Activated CD8-positive, alpha-beta memory T cell treated with anti-CD3 and anti-CD28 coated beads for 4 hours (primary cell): Measurements from ENCODE around the gene LEF1.

Experiments used
- DNase-seq, 2 donors: peaks; one replicate each; pipeline ENCODE4 v3.0.0-alpha.2; 2020; ENCODE audit warnings: low read depth in 2 of 2

Gene LEF1

GRCh38 chr4:108113229-108113628 lies 55.5 kb downstream of the LEF1 start:
- DNase-seq: peak in 1 of 2 donors; percentile 20

DNA sequence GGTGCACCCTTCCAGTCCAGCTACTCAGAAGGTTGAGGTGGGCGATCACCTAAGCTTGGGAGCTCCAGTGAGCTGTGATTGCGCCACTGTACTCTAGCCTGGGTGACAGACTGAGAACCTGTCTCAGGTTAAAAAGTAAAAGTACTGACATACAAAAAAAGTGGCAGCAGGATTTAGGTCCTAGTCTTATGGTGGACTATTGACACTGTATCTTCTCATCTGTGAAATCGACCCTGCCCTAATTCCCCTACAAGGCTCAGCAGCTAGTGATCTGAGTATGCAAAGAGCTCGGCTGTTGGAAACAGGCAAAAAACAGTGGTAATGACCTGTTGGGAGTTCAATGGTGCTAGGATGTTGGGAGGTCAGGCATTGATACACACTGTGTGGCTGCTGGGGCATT lies 57.0 kb downstream of the LEF1 start:
- DNase-seq: no peak

DNA sequence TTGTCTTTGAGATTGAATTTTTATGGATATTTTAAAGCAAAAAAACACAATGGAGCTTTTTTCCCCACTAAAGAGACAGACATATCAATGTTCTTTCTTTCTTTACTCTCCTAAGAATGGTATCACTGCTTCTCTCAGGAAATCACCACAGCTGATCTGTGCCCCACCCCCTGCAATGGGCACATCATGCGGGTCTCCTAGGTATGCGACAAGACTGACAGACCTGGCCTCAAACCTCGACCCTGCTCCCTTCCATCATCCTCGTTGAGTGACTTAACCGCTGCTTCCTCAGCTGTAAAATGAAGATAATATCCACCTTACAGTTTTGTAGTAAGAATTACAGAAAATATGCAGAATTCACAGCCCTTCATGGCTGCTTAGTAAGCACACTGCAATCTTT lies 58.3 kb downstream of the LEF1 start:
- no peak for DNase-seq

DNA sequence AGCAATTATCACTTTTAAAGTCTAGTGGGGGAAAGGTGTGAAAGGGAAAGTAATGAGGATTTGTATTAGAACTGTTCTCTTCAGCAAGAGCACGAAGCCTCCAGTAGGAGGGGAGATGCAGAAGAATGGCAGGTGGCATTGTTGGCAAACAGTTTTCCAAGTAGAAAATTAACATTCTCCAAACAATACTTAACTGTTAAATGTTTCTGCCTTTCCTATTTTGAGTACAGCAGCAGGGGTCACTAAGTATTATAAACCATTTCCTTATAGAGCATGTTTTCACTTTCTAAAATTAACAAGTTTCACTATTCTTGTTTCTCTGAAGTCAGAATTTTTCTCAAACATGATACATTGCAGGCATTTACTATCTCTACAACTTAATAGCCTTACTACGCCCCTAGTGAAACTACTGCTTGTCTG lies 58.7 kb downstream of the LEF1 start:
- DNase-seq: no peak

- no peak for DNase-seq
Observed at GRCh38 chr4:108109111-108109510, 59.6 kb downstream of the LEF1 start.

DNA sequence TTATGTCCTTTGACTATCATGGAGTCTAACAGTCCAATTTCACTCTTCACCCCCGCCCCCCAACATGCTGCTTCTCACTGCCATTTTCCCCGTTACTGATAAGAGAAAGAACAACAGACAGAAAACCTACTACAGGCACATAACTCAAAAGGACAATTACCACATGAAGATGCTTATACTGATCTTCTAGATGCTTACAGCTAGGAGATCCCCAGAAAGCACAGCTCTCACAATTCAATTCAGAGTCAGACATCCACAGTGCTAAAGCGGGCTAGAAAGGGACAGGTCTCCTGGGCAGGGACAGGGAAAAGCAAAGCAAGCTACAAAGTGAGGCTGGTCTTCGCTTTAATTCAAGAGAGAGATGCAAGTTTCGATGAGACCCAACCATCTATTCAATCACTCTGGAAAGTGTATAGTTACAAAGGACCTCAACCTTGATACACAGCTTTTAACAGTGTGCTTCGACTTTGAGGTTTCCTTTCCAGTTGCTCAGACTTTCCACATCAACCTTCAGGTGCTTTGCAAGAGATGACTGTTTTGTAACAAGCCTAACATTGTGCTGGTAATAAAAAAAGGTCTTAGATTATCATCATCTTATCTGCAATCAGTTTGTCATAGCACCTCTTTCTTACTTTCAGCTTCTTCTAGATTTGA lies 60.9 kb downstream of the LEF1 start:
- peak in 1 of 2 donors; percentile 53 for DNase-seq

DNA sequence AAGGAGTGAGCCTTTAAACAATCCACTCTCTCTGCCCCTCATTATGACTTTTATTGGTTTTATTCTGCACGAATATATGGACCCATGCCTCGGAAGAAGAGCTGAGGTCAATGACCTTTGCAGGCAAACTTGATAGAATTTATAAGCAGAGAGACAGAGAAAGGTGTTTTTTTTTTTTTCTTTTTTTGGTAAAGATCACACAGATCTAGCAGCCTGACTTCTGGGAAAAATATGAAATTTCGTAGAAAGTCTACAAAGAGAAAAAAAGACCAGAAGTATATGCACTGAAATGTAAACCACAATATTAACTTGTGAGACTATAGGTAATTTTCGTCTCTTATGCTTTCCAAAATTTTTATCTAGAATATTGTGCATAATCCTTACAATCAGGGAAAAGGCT lies 61.6 kb downstream of the LEF1 start:
- DNase-seq: no peak

- DNase-seq: no peak
Observed at GRCh38 chr4:108106186-108106585, 62.5 kb downstream of the LEF1 start.

GRCh38 chr4:108103099-108103862 lies 65.5 kb downstream of the LEF1 start:
- DNase-seq: no peak

DNA sequence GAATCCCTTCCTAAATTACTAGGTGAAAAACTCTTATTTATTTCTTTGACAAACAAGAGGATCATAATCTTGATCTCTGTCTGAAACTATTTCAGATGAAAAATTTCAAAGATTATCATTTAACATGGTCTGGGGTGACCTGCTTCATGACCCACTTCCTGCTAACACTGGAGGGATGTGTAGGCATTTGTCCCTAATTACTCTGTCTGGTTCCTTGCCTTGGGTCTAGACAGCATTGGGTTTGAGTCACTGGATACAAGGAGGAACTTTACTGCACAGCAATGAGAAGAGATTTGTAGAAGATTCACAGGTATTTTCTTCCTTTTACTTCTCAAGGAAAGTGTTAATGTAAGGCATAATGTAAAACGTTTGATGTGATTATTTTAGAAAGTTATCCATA lies 67.9 kb downstream of the LEF1 start:
- DNase-seq: no peak

DNA sequence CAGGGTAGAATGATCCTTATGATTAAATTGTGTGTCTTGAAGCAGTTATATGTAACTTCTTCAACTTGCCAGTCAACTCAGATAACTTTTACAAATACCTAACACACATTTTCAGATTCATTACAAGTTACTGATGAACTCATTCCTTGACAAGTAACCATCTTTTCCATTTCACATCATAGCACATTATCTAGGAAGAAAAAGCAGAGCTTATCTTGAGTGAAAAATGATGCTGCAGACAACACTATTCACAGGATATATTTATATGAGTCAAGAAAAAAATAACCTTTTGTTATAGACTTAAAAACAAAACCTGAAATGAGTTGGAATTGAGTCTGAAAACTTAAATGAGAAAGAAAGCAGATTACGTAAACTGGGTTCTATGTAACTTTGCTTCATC lies 68.9 kb downstream of the LEF1 start:
- DNase-seq: no peak

DNA sequence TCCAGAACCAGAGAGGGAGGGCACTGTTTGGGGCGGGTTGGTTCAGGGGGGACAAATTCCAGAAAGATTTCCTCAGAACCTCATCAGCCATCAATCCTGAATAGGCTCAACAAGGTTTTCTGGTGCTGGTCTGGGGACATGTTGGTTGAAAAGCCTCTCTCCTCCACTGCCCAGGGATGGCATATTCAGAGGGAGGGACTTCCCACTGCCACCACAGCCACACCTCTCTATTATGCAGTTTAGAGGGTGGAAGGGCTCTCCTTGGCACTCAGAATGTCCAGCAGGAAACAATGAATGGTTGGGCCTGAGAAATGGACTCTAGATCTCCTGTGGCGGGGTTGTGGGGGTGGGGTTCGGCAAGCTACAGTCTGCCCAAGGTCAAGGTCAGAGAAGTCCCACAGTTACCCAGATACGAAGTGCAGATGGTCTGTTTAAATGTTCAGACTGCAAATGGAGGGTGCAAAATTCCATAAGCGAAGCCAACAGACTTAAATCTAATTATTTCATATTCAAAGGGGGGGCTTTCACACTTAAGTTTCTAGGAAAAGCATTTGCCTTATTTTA lies 70.7 kb downstream of the LEF1 start:
- DNase-seq: no peak

DNA sequence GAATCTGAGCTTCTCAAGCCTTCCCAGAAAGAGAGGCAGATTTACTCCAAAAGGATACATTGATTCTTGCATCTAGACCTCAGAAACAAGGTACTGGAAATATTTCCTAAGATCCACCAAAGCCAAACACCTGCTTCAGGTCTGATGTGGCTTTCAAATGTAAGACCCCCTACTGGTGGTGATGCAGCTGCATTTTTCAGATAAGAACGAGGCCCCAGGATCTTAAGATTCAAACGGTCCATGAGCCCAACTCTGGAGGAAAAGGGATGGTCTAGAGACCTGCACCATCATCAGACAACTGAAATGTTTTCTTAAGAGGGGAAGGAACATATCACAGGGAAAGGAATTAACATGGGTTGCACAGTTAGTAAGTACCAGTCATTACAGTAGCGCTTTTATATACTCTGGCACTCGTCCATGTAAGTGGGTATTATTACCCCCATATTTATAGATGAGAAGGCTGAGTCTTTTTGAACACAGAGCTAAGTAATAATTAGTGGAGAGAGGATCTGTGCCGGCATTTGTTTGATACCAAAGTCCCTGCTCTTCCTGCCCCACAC lies 73.7 kb downstream of the LEF1 start:
- DNase-seq: no peak

DNA sequence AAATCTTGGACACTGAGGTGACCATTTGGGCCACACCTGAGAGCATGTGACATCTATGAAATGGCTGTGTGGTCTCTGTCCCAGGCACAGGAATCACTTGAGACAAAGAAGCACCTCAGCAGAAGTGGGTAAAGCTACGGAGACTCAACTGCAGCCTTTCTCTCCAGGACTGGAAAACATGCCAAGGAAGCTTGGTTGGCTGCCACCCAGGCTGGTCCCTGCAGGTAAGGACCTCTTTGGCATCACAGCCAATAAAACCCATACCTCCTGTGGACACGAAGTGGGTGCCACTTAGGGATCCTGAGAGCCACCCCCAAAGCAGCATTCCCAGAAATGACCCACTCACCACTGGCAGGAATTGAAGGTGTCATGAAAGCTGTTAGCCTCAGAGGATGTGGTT lies 74.6 kb downstream of the LEF1 start:
- no peak for DNase-seq

DNA sequence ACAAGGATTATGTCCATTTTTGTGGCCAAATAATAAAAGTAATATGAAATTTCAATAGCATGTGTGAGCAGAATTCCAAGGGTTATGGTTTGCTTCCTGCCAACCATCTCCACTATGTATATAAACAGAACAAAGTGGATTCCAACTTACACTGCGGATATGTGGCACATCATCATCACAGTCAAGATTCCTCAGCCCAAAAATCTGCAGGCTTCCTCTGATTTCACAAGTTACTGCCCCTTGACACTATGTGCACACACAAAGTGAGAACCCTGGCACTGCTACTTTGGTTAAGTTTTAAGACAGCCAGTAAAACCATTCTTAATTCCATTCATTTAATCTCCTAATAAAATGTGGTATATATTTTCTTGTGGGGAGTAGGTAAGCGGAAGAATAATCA lies 76.4 kb downstream of the LEF1 start:
- no peak for DNase-seq

DNA sequence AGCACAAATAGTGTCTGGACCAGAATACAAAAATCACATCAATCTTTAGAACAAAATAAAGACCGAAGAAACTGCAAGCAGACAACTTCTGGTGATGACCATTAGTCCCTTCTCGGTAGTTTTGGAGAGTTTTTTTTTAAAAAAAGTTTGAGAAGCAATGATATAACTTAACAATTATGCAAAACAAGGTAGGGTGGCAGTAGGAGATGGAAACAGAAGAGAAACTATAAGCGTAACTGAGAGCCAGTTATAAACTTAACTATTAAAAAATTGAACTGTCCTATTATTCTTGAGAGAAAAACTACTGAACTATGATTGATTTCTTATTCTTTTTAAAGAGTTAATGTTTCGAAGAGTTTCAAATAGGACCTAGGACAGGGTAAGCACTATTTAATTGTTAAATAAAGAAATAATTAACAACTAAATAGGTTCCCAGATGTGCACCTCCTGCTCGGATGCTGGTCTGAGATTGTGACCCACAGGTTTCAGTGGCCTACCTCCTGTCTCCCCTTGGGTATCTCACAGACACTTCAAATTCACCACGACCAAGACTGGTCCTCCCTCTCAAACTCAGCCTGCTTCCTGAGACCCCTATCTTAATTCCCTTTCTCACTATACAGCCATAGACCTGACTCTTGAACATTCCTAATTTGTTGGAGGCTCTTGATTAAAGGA lies 81.3 kb downstream of the LEF1 start:
- DNase-seq: no peak

DNA sequence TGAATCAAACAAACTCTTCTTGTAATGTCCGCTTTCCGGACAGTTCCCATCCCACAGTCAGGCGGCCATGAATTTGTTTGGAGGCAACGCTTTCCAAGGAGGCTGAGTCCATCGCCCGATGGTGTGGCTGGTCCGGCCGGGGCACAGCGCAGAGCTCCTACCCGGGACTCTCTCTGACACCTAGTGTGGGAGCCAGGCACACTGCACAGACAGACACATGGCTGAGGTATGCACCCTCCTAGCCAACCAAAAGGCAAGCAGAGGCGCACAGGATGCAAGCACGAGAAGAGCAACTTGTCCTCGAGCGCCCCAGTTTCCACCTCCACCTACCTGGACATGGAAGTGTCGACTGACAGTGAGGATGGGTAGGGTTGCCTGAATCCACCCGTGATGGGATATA lies 87.5 kb downstream of the LEF1 start:
- no peak for DNase-seq

DNA sequence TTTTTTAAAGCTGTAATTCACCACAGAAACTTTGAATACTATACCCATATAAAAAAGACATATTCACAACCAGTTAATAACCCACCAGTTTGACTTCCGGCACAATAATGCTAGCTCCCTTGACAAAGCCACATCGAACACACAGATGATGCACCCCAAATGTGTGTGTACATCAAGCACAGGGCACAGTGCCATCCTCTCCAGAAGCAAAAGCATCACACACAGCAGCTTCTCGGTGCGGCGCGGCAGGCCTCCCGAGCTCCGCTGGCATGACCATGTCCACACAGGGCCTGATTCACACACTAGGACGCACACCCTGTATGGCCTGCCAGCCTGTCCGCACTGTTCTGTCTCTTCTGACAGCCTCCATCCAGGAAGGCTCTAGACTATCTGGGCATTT lies 88.0 kb downstream of the LEF1 start:
- DNase-seq: peak in 1 of 2 donors; percentile 11

DNA sequence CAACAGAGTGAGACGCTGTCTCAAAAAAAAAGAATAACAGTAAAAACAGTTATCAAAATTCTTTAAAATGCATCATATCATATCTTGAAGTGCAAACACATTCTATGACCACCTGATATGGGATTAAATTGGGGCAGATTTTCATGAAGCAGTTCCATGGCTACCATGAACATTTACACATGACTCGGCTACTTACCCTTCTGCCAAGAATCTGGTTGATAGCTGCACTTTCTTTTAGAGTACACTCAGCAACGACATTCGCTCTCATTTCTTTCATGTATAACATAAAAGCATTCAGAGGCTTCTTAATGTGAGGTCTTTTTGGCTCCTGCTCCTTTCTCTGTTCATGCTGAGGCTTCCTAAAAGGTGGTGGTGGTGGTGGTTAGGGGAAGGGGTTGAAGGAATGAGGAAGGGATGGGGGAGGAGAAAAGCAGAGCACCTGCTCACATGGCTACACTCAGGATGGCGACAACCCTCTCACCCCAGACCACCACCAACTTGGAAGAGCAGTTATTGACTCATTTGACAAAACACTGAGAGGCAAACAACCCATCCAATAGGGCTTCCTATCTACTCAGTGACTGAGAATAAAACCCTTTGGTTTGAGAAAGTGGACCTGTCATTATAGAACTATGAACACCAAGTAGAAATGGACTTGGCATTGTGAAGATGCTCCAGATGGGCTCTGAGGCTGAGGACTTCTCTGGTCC lies 90.6 kb downstream of the LEF1 start:
- no peak for DNase-seq

DNA sequence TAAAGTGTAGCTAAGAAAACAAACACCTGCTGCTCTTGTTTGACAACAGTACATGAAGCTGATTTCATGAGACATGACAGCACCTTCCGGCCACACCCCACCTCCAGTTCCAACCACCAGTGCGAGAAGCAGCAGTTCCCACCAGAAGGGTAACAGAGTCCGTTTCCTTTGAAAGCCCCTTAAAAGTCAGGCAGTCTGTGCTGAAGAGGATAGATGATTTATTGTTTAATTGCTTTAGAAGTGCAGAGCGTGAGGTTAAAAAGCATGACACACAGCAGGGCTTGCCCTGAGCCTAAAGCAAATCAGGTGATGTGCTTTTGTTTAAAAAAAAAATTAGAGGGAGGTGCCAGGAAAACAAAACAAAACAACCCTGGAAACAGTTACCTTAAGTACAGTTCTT lies 96.4 kb downstream of the LEF1 start:
- peak; percentile 30 to 49 for DNase-seq

GRCh38 chr4:108070775-108071174 lies 98.0 kb downstream of the LEF1 start:
- DNase-seq: no peak

DNA sequence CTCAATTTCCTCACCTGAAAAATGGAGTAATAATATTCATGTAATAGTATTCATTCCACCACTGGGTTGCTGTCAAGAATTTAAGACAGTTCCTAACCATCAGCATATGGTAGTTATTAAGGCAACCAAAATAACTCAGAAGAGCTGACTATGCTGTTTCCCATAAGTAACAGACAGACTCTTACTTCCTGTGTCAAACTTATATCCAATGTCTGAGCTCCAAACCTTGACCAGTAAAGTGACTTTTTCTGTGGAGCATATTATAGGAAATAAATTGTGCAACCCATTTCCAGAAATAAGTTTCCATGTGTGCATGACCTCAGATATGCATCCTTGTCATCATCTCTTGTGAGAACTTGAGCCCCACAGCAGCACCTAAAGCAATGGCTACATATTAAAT lies 100.3 kb downstream of the LEF1 start:
- DNase-seq: no peak
